HepG2 (cell line): Measurements from ENCODE around the gene LRRC45. TPM values are rescaled to one million over a fixed set of nuclear protein-coding genes. Genes with fewer than 3 reads are reported as not detected.

Experiments
- ATAC-seq: fragments of 200-7000 bp; cut with Tn5 transposase; 3 replicates; pipeline ENCODE4 v1.9.1; 2020; ENCODE audit warnings: mild to moderate bottlenecking, moderate library complexity
- BruUV-seq: library from RNA; stranded (reverse); fragments of 400-500 nt; replicated peaks from 2 replicates; lab custom pipeline; 2021; lab: Mats Ljungman, UMichigan
- CTCF ChIA-PET: fragments of 300-600 bp; formaldehyde crosslinking; extraction: SDS; loops from one replicate; lab custom pipeline; 2021; ENCODE audit warnings: low total read pairs, inconsistent platforms, low intra/inter-chr PET ratio; lab: Yijun Ruan, JAX
- POLR2A ChIA-PET: fragments of 350-600 bp; sonication (Branson Sonifier 250); formaldehyde crosslinking; loops from one replicate; lab custom pipeline; 2020; ENCODE audit warnings: antibody characterized with exemption, inconsistent platforms; lab: Yijun Ruan, JAX
- DNase-seq: peaks from one replicate; pipeline ENCODE4 v3.0.0-alpha.2; 2015; ENCODE audit warnings: low spot score
- FAIRE-seq: peaks from 3 replicates; lab custom pipeline; 2011; peaks lifted over from hg19 to GRCh38; lab: Jason Lieb, UNC
- H2AFZ ChIP-seq: one replicate; pipeline ENCODE4 v1.6.1; 2011; ENCODE audit warnings: low read length, inconsistent platforms
- H3K27ac ChIP-seq: fragments of 300-600 bp; 3 replicates; pipeline ENCODE4 v1.8.0; 2011; ENCODE audit warnings: mixed run types, mild to moderate bottlenecking, mixed read lengths, low read length, inconsistent platforms; ENCODE audit not compliant: insufficient read depth; ENCODE audit errors: extremely low read length
- H3K27me3 ChIP-seq, 2 experiments: fragments of 200-600 bp in 1 of 2; 2 replicates in 1 of 2; 3 replicates in 1 of 2; pipeline versions ENCODE4 v1.6.0 to v1.8.0; 2011; ENCODE audit warnings: low read length in 2 of 2, mild to moderate bottlenecking in 2 of 2, moderate library complexity in 2 of 2, inconsistent platforms in 1 of 2; ENCODE audit not compliant: insufficient read depth in 2 of 2, control insufficient read depth in 1 of 2
- H3K36me3 ChIP-seq, 2 experiments: fragments of 200-600 bp in 1 of 2; replicated peaks in 1 of 2; 2 replicates in 1 of 2; 3 replicates in 1 of 2; pipeline versions ENCODE4 v1.5.1 to v1.8.0; 2011; ENCODE audit warnings: low read length in 2 of 2, inconsistent platforms in 1 of 2; ENCODE audit not compliant: insufficient read depth in 2 of 2, control insufficient read depth in 1 of 2
- H3K4me1 ChIP-seq: 2 replicates; pipeline ENCODE4 v1.5.1; 2012; ENCODE audit warnings: low read length, inconsistent platforms; ENCODE audit not compliant: insufficient read depth
- H3K4me2 ChIP-seq: 2 replicates; pipeline ENCODE4 v1.6.0; 2011; ENCODE audit warnings: low read depth, low read length, inconsistent platforms
- H3K4me3 ChIP-seq, 3 experiments: fragments of 200-600 bp in 1 of 3; sonication (generic), shearing (Covaris generic) in 1 of 3; replicated peaks in 1 of 3; 2 replicates each; pipeline ENCODE4 v1.5.1; 2011 to 2016; ENCODE audit warnings: low read length in 3 of 3, inconsistent platforms in 2 of 3, low read depth in 2 of 3, mild to moderate bottlenecking in 2 of 3, control low read depth in 1 of 3, mixed read lengths in 1 of 3; ENCODE audit not compliant: insufficient read depth in 1 of 3
- H3K79me2 ChIP-seq: one replicate; pipeline ENCODE4 v1.6.1; 2011; ENCODE audit warnings: low read length, inconsistent platforms; ENCODE audit not compliant: insufficient read depth
- H3K9ac ChIP-seq: 2 replicates; pipeline ENCODE4 v1.6.0; 2011; ENCODE audit warnings: mild to moderate bottlenecking, low read depth, low read length, inconsistent platforms; ENCODE audit not compliant: insufficient read depth
- H3K9me3 ChIP-seq: 2 replicates; pipeline ENCODE4 v1.5.1; 2012; ENCODE audit warnings: mild to moderate bottlenecking, low read length
- H4K20me1 ChIP-seq: 2 replicates; pipeline ENCODE4 v1.6.0; 2011; ENCODE audit warnings: inconsistent platforms, mild to moderate bottlenecking, low read length, moderate library complexity; ENCODE audit not compliant: insufficient read depth
- AGO2 ChIP-seq: fragments of 200-400 bp; formaldehyde crosslinking; optimal IDR thresholded peaks from 2 replicates; pipeline ENCODE3; 2017; ENCODE audit warnings: mild to moderate bottlenecking, low read depth, low read length, moderate library complexity
- BCLAF1 ChIP-seq: fragments of 450-650 bp; IDR thresholded peaks from 2 replicates; pipeline ENCODE4 v1.6.1; 2017; ENCODE audit warnings: mild to moderate bottlenecking
- CBFB ChIP-seq: sonication (generic); formaldehyde crosslinking; IDR thresholded peaks from 2 replicates; pipeline ENCODE4 v1.4.0; 2020; ENCODE audit warnings: missing genetic modification reagents
- DPF2 ChIP-seq: sonication (generic); formaldehyde crosslinking; IDR thresholded peaks from 2 replicates; pipeline ENCODE4 v1.4.0; 2020; ENCODE audit warnings: mild to moderate bottlenecking, low read depth, missing genetic modification reagents, borderline replicate concordance
- HNRNPLL ChIP-seq: fragments of 200-400 bp; formaldehyde crosslinking; IDR thresholded peaks from 2 replicates; pipeline ENCODE4 v1.6.1; 2017; ENCODE audit warnings: mild to moderate bottlenecking, low read depth, low read length; ENCODE audit not compliant: poor library complexity, severe bottlenecking
- HOXA7 ChIP-seq: sonication (generic); formaldehyde crosslinking; IDR thresholded peaks from 2 replicates; pipeline ENCODE4 v1.8.1; 2022; ENCODE audit warnings: mild to moderate bottlenecking, missing genetic modification reagents, moderate library complexity
- ISX ChIP-seq: sonication (generic); formaldehyde crosslinking; conservative IDR thresholded peaks from 2 replicates; pipeline ENCODE4 v1.5.0; 2020; ENCODE audit warnings: missing genetic modification reagents
- POLR2A ChIP-seq, 2 experiments: IDR thresholded peaks; 2 replicates each; pipeline ENCODE4 v1.6.1; 2011; ENCODE audit warnings: low read depth in 2 of 2, low read length in 2 of 2, mild to moderate bottlenecking in 1 of 2, moderate library complexity in 1 of 2; ENCODE audit not compliant: insufficient read depth in 1 of 2
- POLR2G ChIP-seq: fragments of 200-400 bp; formaldehyde crosslinking; IDR thresholded peaks from 2 replicates; pipeline ENCODE4 v1.6.1; 2018; ENCODE audit warnings: mild to moderate bottlenecking, low read depth, low read length, moderate library complexity
- SRY ChIP-seq: sonication (generic); formaldehyde crosslinking; IDR thresholded peaks from 2 replicates; pipeline ENCODE4 v1.8.0; 2022; ENCODE audit warnings: mild to moderate bottlenecking, missing genetic modification reagents
- TFDP2 ChIP-seq: sonication (generic); formaldehyde crosslinking; IDR thresholded peaks from 2 replicates; pipeline ENCODE4 v1.4.0; 2020; ENCODE audit warnings: missing genetic modification reagents
- ZFP37 ChIP-seq: sonication (generic); formaldehyde crosslinking; IDR thresholded peaks from 2 replicates; pipeline ENCODE4 v1.4.0; 2020; ENCODE audit warnings: missing genetic modification reagents, borderline replicate concordance
- WGBS: methylation state at CpG from one replicate; pipeline ENCODE4 v1.1.6; 2017; ENCODE audit warnings: low lambda C conversion rate; 5-methylcytosine and 5-hydroxymethylcytosine counted together
- in situ Hi-C: cut with HindIII; loops from 2 replicates; pipeline ENCODE4 v1.10.0; 2017; ENCODE audit warnings: low pct_unique_long_range_greater_than_20kb; ENCODE audit not compliant: extremely low pct_ligation_motif_present
- intact Hi-C: fragments of 100-400 bp; cut with micrococcal nuclease; formaldehyde crosslinking; loops from one replicate; pipeline ENCODE4 v1.10.0; 2022; ENCODE audit not compliant: unreplicated experiment
- polyA plus RNA-seq, 8 experiments: library from polyadenylated mRNA; depleted of rRNA in 3 of 8; stranded (reverse) in 7 of 8; unstranded in 1 of 8; fragments of >200 nt; fragmentation: Illumina TruSeq in 4 of 8; extraction: Trizol in 4 of 8; gene quantifications; 2 replicates each; pipeline versions ENCODE4 v1.2.1 to v1.2.3, GENCODE V29; 2011 to 2016; ENCODE audit warnings: low read depth in 4 of 8, missing spikeins in 1 of 8, mixed read lengths in 1 of 8; ENCODE audit not compliant: insufficient read depth in 1 of 8
- total RNA-seq, 5 experiments: library from RNA; depleted of rRNA; stranded (reverse); fragments of >200 nt; fragmentation: Illumina TruSeq; extraction: Trizol; gene quantifications; 2 replicates each; pipeline ENCODE4 v1.2.3, GENCODE V29; 2016; ENCODE audit warnings: low read depth in 1 of 5
- TF ChIP-seq, protein P1 (sequence below): sonication (generic); formaldehyde crosslinking; IDR thresholded peaks from 2 replicates; pipeline ENCODE4 v1.5.1; 2020; ENCODE audit warnings: mild to moderate bottlenecking, moderate library complexity, missing genetic modification reagents

LRRC45 gene
- total and polyA plus RNA-seq, 2 of the 13 experiments (the other 11 are each of a cell fraction or from before 2014, with no cell fraction given) = 11.6 to 48.1 TPM

DNA sequence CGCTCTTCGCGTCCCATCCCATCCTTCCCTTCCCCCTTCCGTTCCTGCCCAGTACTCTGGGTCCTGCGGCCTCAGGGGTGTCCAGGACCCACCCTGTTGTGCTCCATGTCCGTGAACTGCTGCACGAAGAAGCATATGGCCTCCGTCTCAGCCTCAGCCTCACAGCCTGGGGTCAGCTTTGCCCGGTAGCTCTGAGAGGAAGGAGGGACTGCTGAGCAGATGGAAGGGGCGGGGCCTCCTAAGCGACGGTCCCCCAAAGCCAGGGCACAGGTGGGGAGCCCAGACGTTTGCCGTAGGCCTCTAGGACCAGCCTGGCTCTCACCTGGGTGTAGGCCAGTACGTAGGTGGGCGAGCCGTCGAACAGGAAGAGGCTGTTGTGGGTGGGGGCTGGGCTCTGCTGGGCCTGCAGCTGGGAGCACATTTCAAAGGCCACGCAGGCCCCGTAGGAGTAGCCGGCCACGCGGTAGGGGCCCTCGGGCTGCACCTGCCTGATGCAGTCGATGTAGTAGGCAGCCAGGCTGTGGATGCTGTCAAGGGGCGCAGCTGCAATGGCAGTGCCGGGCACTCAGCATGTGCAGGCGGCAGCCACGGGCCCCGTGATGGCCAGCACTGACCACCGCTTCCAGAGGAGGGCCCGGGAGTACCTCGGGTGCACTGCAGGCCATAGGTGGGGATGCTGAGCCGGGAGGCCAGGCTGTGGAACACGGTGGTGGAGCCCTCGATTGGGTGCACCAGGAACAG lies 57.1 kb downstream of the LRRC45 start:
- DNase-seq = no peak
- BruUV-seq = no TSS peak
- POLR2A ChIA-PET = interaction anchor here (1.2 kb wide), 1 partner anchor 17 kb away, joined by 3 read pairs; no protein-coding TSS in a partner anchor
- no peak for ATAC-seq
- Histone ChIP-seq H3K27me3 (no peaks in the 10 kb centered on the region), H3K4me2 (no peak overlapping the region), H4K20me1 (peaks cover 48% of the 10 kb centered on the region), H3K4me1 (peaks cover 11% of the 10 kb centered on the region), H2AFZ (no peak overlapping the region), H3K36me3 (peaks cover 55 to 67% of the 10 kb centered on the region in 2 experiments), H3K9me3 (no peaks in the 10 kb centered on the region), H3K27ac (no peak overlapping the region), H3K79me2 (no peaks in the 10 kb centered on the region), H3K9ac (no peak overlapping the region), H3K4me3 (no peak overlapping the region)
- intact Hi-C loops = no loop called here
- WGBS = 98% methylated on average over 36 of the region's 36 CpGs
- CTCF ChIA-PET = no interaction called here
- in situ Hi-C loops = no loop called here
- no peak for FAIRE-seq
- TF ChIP-seq ISX (CRISPR knock-in tag) (no peak), HNRNPLL (peak; percentile 8), AGO2 (peak; percentile 75), CBFB (CRISPR knock-in tag) (0 out of 2 replicates have a peak, but pooled peaks have one; percentile 11), DPF2 (CRISPR knock-in tag) (no peak), SRY (CRISPR knock-in tag) (no peak), POLR2A (IDR thresholded peaks at IDR 0.05; ENCODE audit: insufficient read depth in 1 of 2, low read depth in 2 of 2, low read length in 2 of 2) (peak in 1 of 2 experiments; percentile 21; a peak in 1 of 4 replicates), BCLAF1 (no peak), TFDP2 (CRISPR knock-in tag) (no peak), POLR2G (peak; percentile 41; the same call in 1 of the 2 replicates), HOXA7 (no peak), ZFP37 (CRISPR knock-in tag) (no peak)
- TF ChIP-seq, protein P1, sequence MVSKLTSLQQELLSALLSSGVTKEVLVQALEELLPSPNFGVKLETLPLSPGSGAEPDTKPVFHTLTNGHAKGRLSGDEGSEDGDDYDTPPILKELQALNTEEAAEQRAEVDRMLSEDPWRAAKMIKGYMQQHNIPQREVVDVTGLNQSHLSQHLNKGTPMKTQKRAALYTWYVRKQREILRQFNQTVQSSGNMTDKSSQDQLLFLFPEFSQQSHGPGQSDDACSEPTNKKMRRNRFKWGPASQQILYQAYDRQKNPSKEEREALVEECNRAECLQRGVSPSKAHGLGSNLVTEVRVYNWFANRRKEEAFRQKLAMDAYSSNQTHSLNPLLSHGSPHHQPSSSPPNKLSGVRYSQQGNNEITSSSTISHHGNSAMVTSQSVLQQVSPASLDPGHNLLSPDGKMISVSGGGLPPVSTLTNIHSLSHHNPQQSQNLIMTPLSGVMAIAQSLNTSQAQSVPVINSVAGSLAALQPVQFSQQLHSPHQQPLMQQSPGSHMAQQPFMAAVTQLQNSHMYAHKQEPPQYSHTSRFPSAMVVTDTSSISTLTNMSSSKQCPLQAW (CRISPR knock-in tag) = no peak
